GM12878 (cell line): ENCODE measurements around the gene SLC23A2. TPM values are rescaled to one million over a fixed set of nuclear protein-coding genes. Genes with fewer than 3 reads are reported as not detected.

Experiments used
- ATAC-seq: fragments of 200-7000 bp; cut with Tn5 transposase; 3 replicates; pipeline ENCODE4 v1.9.1; 2020; ENCODE audit warnings: mild to moderate bottlenecking, moderate library complexity
- BruUV-seq: library from RNA; stranded (reverse); fragments of 400-500 nt; replicated peaks from 2 replicates; lab custom pipeline; 2021; lab: Mats Ljungman, UMichigan
- CTCF ChIA-PET: fragments of 300-600 bp; sonication (Branson Sonifier 250); formaldehyde crosslinking; extraction: SDS; loops from one replicate; lab custom pipeline; 2021; ENCODE audit warnings: inconsistent platforms; lab: Yijun Ruan, JAX
- POLR2A ChIA-PET: fragments of 350-600 bp; formaldehyde crosslinking; extraction: SDS; loops from one replicate; lab custom pipeline; 2021; ENCODE audit warnings: inconsistent platforms; lab: Charles Lee
- RAD21 ChIA-PET: fragments of 300-600 bp; sonication (Branson Sonifier 250); formaldehyde crosslinking; loops from one replicate; lab custom pipeline; 2023; ENCODE audit warnings: antibody characterized with exemption; ENCODE audit not compliant: unreplicated experiment; lab: Charles Lee
- SMC1A ChIA-PET: fragments of 300-600 bp; sonication (Branson Sonifier 250); formaldehyde crosslinking; loops from one replicate; lab custom pipeline; 2023; ENCODE audit not compliant: unreplicated experiment, uncharacterized antibody; lab: Charles Lee
- DNase-seq: peaks from one replicate; pipeline ENCODE4 v3.0.0-alpha.2; 2011; ENCODE audit warnings: low read depth, low spot score
- FAIRE-seq: peaks from 3 replicates; lab custom pipeline; 2011; peaks lifted over from hg19 to GRCh38; lab: Jason Lieb, UNC
- H2AFZ ChIP-seq: 2 replicates; pipeline ENCODE4 v1.6.0; 2011; ENCODE audit warnings: low read depth, low read length, control low read depth; ENCODE audit not compliant: control insufficient read depth
- H3K27ac ChIP-seq: 2 replicates; pipeline ENCODE4 v1.5.1; 2011; ENCODE audit warnings: control low read depth; ENCODE audit not compliant: control insufficient read depth, insufficient read depth
- H3K27me3 ChIP-seq, 2 experiments: replicated peaks in 1 of 2; 2 replicates each; pipeline versions ENCODE4 v1.6.0 to v1.6.1; 2011; ENCODE audit warnings: low read length in 1 of 2; ENCODE audit not compliant: control insufficient read depth in 2 of 2, insufficient read depth in 2 of 2
- H3K36me3 ChIP-seq, 2 experiments: 2 replicates each; pipeline ENCODE4 v1.5.1; 2011; ENCODE audit warnings: low read length in 1 of 2; ENCODE audit not compliant: control insufficient read depth in 2 of 2, insufficient read depth in 2 of 2
- H3K4me1 ChIP-seq: 2 replicates; pipeline ENCODE4 v1.6.1; 2011; ENCODE audit warnings: mild to moderate bottlenecking, low read length, moderate library complexity, mixed read lengths; ENCODE audit not compliant: control insufficient read depth, insufficient read depth
- H3K4me2 ChIP-seq: 2 replicates; pipeline ENCODE4 v1.6.0; 2011; ENCODE audit warnings: control low read depth; ENCODE audit not compliant: control insufficient read depth, insufficient read depth
- H3K4me3 ChIP-seq: fragments of 200-600 bp; sonication (generic); 2 replicates; pipeline ENCODE4 v1.5.1; 2016
- H3K79me2 ChIP-seq: 2 replicates; pipeline ENCODE4 v1.6.0; 2011; ENCODE audit warnings: low read length; ENCODE audit not compliant: control insufficient read depth, insufficient read depth
- H3K9ac ChIP-seq: 2 replicates; pipeline ENCODE4 v1.8.0; 2011; ENCODE audit warnings: low read length, control low read depth, mixed read lengths; ENCODE audit not compliant: control insufficient read depth, insufficient read depth
- H3K9me3 ChIP-seq: replicated peaks from 3 replicates; pipeline ENCODE4 v1.5.1; 2011; ENCODE audit warnings: mild to moderate bottlenecking, low read length; ENCODE audit not compliant: control insufficient read depth, insufficient read depth
- H4K20me1 ChIP-seq: 2 replicates; pipeline ENCODE4 v1.6.0; 2011; ENCODE audit not compliant: control insufficient read depth, insufficient read depth
- E4F1 ChIP-seq: fragments of 450-650 bp; IDR thresholded peaks from 2 replicates; pipeline ENCODE4 v1.6.1; 2018; ENCODE audit warnings: borderline replicate concordance, mild to moderate bottlenecking; ENCODE audit not compliant: partially characterized antibody
- EP300 ChIP-seq, 2 experiments: fragments of 150-350 bp in 1 of 2; IDR thresholded peaks; 2 replicates each; pipeline ENCODE4 v1.6.1; 2011 to 2012; ENCODE audit warnings: low read depth in 2 of 2, low read length in 2 of 2, borderline replicate concordance in 1 of 2, improper control_type of control experiment in 1 of 2, inconsistent platforms in 1 of 2; ENCODE audit not compliant: control insufficient read depth in 1 of 2
- ETV6 ChIP-seq, 2 experiments: fragments of 450-650 bp in 1 of 2; IDR thresholded peaks in 1 of 2; conservative IDR thresholded peaks in 1 of 2; 2 replicates each; pipeline ENCODE4 v1.6.1; 2014; ENCODE audit warnings: antibody characterized with exemption in 1 of 2, borderline replicate concordance in 1 of 2, low read depth in 1 of 2, mild to moderate bottlenecking in 1 of 2, moderate library complexity in 1 of 2
- HDAC6 ChIP-seq: fragments of 200-600 bp; sonication (generic); IDR thresholded peaks from one replicate; pipeline ENCODE4 v1.8.0; 2017; ENCODE audit warnings: antibody characterized with exemption; ENCODE audit not compliant: unreplicated experiment
- IKZF1 ChIP-seq: fragments of 450-650 bp; conservative IDR thresholded peaks from 2 replicates; pipeline ENCODE4 v1.6.1; 2017; ENCODE audit warnings: antibody characterized with exemption, mild to moderate bottlenecking
- MYC ChIP-seq: IDR thresholded peaks from 2 replicates; pipeline ENCODE4 v1.6.1; 2011; ENCODE audit warnings: mild to moderate bottlenecking, low read length, moderate library complexity, inconsistent platforms; ENCODE audit not compliant: insufficient read depth, insufficient replicate concordance, insufficient read length, severe bottlenecking
- NFIC ChIP-seq: IDR thresholded peaks from 2 replicates; pipeline ENCODE4 v1.6.1; 2012; ENCODE audit warnings: low read depth, mild to moderate bottlenecking, inconsistent platforms, low read length, moderate library complexity
- PKNOX1 ChIP-seq: fragments of 450-650 bp; IDR thresholded peaks from 2 replicates; pipeline ENCODE4 v1.6.1; 2016; ENCODE audit warnings: mild to moderate bottlenecking
- RAD21 ChIP-seq: IDR thresholded peaks from 2 replicates; pipeline ENCODE4 v1.6.1; 2011; ENCODE audit warnings: mild to moderate bottlenecking, low read depth, low read length, moderate library complexity; ENCODE audit not compliant: insufficient read depth
- RB1 ChIP-seq: fragments of 450-650 bp; formaldehyde crosslinking; IDR thresholded peaks from 2 replicates; pipeline ENCODE4 v1.6.1; 2017; ENCODE audit warnings: mild to moderate bottlenecking, borderline replicate concordance
- RUNX3 ChIP-seq: IDR thresholded peaks from 2 replicates; pipeline ENCODE4 v1.6.1; 2012; ENCODE audit warnings: low read length, inconsistent platforms
- ZNF384 ChIP-seq: IDR thresholded peaks from 2 replicates; pipeline ENCODE4 v1.6.1; 2012; ENCODE audit warnings: low read depth, mild to moderate bottlenecking, low read length, improper control_type of control experiment, borderline replicate concordance
- ZNF687 ChIP-seq: fragments of 450-650 bp; IDR thresholded peaks from 2 replicates; pipeline ENCODE4 v1.6.1; 2017; ENCODE audit warnings: mild to moderate bottlenecking, moderate library complexity
- ZZZ3 ChIP-seq: IDR thresholded peaks from 2 replicates; pipeline ENCODE4 v1.6.1; 2011; ENCODE audit warnings: low read depth; ENCODE audit not compliant: control insufficient read depth, insufficient read length
- WGBS: methylation state at CpG from one replicate; pipeline ENCODE4 v1.1.6; 2016; ENCODE audit warnings: low lambda C conversion rate; ENCODE audit not compliant: insufficient replicate concordance, insufficient coverage; ENCODE audit errors: missing lambda C conversion rate; 5-methylcytosine and 5-hydroxymethylcytosine counted together
- in situ Hi-C: fragments of 300-500 bp; cut with MboI; formaldehyde crosslinking; loops from 9 replicates; pipeline ENCODE4 v1.14.3; 2018; ENCODE audit warnings: mixed read lengths
- intact Hi-C: fragments of 100-400 bp; cut with micrococcal nuclease; formaldehyde crosslinking; loops from one replicate; pipeline ENCODE4 v1.14.2; 2022; ENCODE audit not compliant: unreplicated experiment
- polyA plus RNA-seq, 11 experiments: library from polyadenylated mRNA; depleted of rRNA in 4 of 11; unstranded in 6 of 11; stranded (reverse) in 5 of 11; fragments of >200 nt; fragmentation: Nextera tagmentation in 4 of 11; fragmentation: Illumina TruSeq in 1 of 11; extraction: Ambion mirVana in 4 of 11; extraction: Trizol in 1 of 11; gene quantifications; 1 replicate in 1 of 11; 2 replicates in 10 of 11; pipeline versions ENCODE4 v1.2.1 to v1.2.3, GENCODE V29; 2011 to 2016; ENCODE audit warnings: inconsistent platforms in 2 of 11, missing spikeins in 2 of 11, low read depth in 1 of 11
- total RNA-seq, 4 experiments: library from RNA; depleted of rRNA in 3 of 4; stranded (reverse); fragments of >200 nt in 3 of 4; fragmentation: Illumina TruSeq in 1 of 4; extraction: Trizol in 1 of 4; gene quantifications; 2 replicates each; pipeline versions ENCODE4 v1.2.1 to v1.2.3, GENCODE V29; 2013 to 2021

Gene SLC23A2
- total and polyA plus RNA-seq, 10 of the 15 experiments (the other 5 are each of a cell fraction or from before 2014, with no cell fraction given) = 4.4 to 56.1 (median 35.5) TPM

GRCh38 chr20:4989570-4989969, 11.7 kb downstream of the SLC23A2 start:
- Histone ChIP-seq H3K27ac (no peak overlapping the region), H3K9ac (no peak overlapping the region), H2AFZ (no peak overlapping the region), H3K4me3 (no peak overlapping the region), H3K36me3 (no peaks in the 10 kb centered on the region), H3K4me2 (peak overlapping the region; percentile 57), H3K79me2 (no peaks in the 10 kb centered on the region), H3K27me3 (no peaks in the 10 kb centered on the region), H3K4me1 (peaks cover 30% of the 10 kb centered on the region), H4K20me1 (no peaks in the 10 kb centered on the region), H3K9me3 (no peaks in the 10 kb centered on the region)
- FAIRE-seq (no peak), DNase-seq (peak; percentile 19), ATAC-seq (peak; percentile 52)
- in situ Hi-C loops (no loop called here), intact Hi-C loops (loop anchor here (5.0 kb wide), 1 partner anchor 88 kb away; no protein-coding TSS in a partner anchor)
- ChIA-PET RAD21 (interaction anchor here (0.7 to 1.4 kb wide), 7 partner anchors 9 to 98 kb away, joined by 3 to 5 read pairs (median 3); no protein-coding TSS in a partner anchor), POLR2A (interaction anchor here (0.6 to 3.9 kb wide), 4 partner anchors 9 to 16 kb away, joined by 3 to 36 read pairs (median 3); partner anchors contain the start of gene SLC23A2), SMC1A (interaction anchor here (0.7 to 6.6 kb wide), 5 partner anchors 8 to 90 kb away, joined by 3 to 53 read pairs (median 5); no protein-coding TSS in a partner anchor), CTCF (interaction anchor here (0.6 to 1.0 kb wide), 3 partner anchors 34 to 111 kb away, joined by 3 to 4 read pairs (median 3); no protein-coding TSS in a partner anchor)
- no TSS peak for BruUV-seq
- WGBS = 4% methylated on average over 5 of the region's 5 CpGs
- TF ChIP-seq ZNF384 (peak; percentile 69; the same call in 1 of the 2 replicates), RB1 (no peak), MYC (no peak), PKNOX1 (peak; percentile 95), RAD21 (no peak), HDAC6 (no peak), RUNX3 (peak; percentile 62), ETV6 (conservative IDR thresholded peaks at IDR 0.05 in 1 of 2, IDR thresholded peaks at IDR 0.05 in 1 of 2; ENCODE audit: borderline replicate concordance in 1 of 2, low read depth in 1 of 2) (no peak), EP300 (IDR thresholded peaks at IDR 0.05; ENCODE audit: borderline replicate concordance in 1 of 2, control insufficient read depth in 1 of 2, low read depth in 2 of 2, low read length in 2 of 2) (peak in 1 of 2 experiments; percentile 78; a peak in 2 of 4 replicates), IKZF1 (peak; percentile 66), NFIC (peak; percentile 58; the same call in 1 of the 2 replicates), ZNF687 (peak; percentile 37; the same call in 1 of the 2 replicates), E4F1 (no peak), ZZZ3 (no peak)
